Measurements from ENCODE around the gene IARS1. TPM values are rescaled to one million over a fixed set of nuclear protein-coding genes. Genes with fewer than 3 reads are reported as not detected.

IARS1 gene
- total RNA-seq, 4 donors from 2014 or later = 56.6 to 78.8 (median 75.0) TPM

- WGBS, 2 donors (ENCODE audit: low coverage in 1 of 2) = 51 to 74% methylated on average over 2 to 3 of the region's 3 CpGs
- no peak overlapping the region for H3K4me3 ChIP-seq
- H3K27me3 ChIP-seq = no peaks in the 10 kb centered on the region
- H3K36me3 ChIP-seq = peaks cover 0 to 13% of the 10 kb centered on the region in 2 donors
- no peak for ATAC-seq
- H3K4me1 ChIP-seq = peaks cover 0 to 6% (median 0%) of the 10 kb centered on the region in 3 donors
- peak overlapping the region in 1 of 4 donors; percentile 18 for H3K27ac ChIP-seq
- no peak for TF ChIP-seq POLR2A (IDR thresholded peaks at IDR 0.05)
- TF ChIP-seq, protein P1, sequence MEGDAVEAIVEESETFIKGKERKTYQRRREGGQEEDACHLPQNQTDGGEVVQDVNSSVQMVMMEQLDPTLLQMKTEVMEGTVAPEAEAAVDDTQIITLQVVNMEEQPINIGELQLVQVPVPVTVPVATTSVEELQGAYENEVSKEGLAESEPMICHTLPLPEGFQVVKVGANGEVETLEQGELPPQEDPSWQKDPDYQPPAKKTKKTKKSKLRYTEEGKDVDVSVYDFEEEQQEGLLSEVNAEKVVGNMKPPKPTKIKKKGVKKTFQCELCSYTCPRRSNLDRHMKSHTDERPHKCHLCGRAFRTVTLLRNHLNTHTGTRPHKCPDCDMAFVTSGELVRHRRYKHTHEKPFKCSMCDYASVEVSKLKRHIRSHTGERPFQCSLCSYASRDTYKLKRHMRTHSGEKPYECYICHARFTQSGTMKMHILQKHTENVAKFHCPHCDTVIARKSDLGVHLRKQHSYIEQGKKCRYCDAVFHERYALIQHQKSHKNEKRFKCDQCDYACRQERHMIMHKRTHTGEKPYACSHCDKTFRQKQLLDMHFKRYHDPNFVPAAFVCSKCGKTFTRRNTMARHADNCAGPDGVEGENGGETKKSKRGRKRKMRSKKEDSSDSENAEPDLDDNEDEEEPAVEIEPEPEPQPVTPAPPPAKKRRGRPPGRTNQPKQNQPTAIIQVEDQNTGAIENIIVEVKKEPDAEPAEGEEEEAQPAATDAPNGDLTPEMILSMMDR (IDR thresholded peaks at IDR 0.05) = no peak
- TF ChIP-seq EP300 (IDR thresholded peaks at IDR 0.05) = no peak
- TF ChIP-seq POLR2AphosphoS5 (IDR thresholded peaks at IDR 0.05) = no peak
- no peaks in the 10 kb centered on the region for H3K9me3 ChIP-seq
Measured at GRCh38 chr9:92332577-92333281, 39.2 kb upstream of the IARS1 start.

GRCh38 chr9:92328225-92328624, 34.7 kb upstream of the IARS1 start:
- no peak for TF ChIP-seq EP300 (IDR thresholded peaks at IDR 0.05)
- no peak for TF ChIP-seq POLR2A (IDR thresholded peaks at IDR 0.05)
- TF ChIP-seq, protein P1 (IDR thresholded peaks at IDR 0.05) = no peak
- no peak for TF ChIP-seq POLR2AphosphoS5 (IDR thresholded peaks at IDR 0.05)
- 18 to 23% methylated on average over 2 of the region's 2 CpGs for WGBS, 2 donors (ENCODE audit: low coverage in 1 of 2)
- H3K4me3 ChIP-seq = no peak overlapping the region
- H3K4me1 ChIP-seq = peaks cover 0 to 37% (median 17%) of the 10 kb centered on the region in 3 donors
- ATAC-seq = no peak
- no peak overlapping the region for H3K27ac ChIP-seq
- no peaks in the 10 kb centered on the region for H3K9me3 ChIP-seq
- no peaks in the 10 kb centered on the region for H3K27me3 ChIP-seq
- peaks cover 0 to 5% of the 10 kb centered on the region in 2 donors for H3K36me3 ChIP-seq

- H3K36me3 ChIP-seq = peaks cover 0 to 11% of the 10 kb centered on the region in 2 donors
- H3K27ac ChIP-seq = no peak overlapping the region
- no peak overlapping the region for H3K4me3 ChIP-seq
- H3K4me1 ChIP-seq = peaks cover 0 to 38% (median 17%) of the 10 kb centered on the region in 3 donors
- no peaks in the 10 kb centered on the region for H3K9me3 ChIP-seq
- WGBS, 2 donors (ENCODE audit: low coverage in 1 of 2) = 63 to 64% methylated on average over 2 of the region's 2 CpGs
- H3K27me3 ChIP-seq = no peaks in the 10 kb centered on the region
- ATAC-seq = no peak
- TF ChIP-seq EP300 (IDR thresholded peaks at IDR 0.05) (no peak), POLR2A (IDR thresholded peaks at IDR 0.05) (no peak), POLR2AphosphoS5 (IDR thresholded peaks at IDR 0.05) (no peak)
- TF ChIP-seq, protein P1 (IDR thresholded peaks at IDR 0.05) = no peak
Measured at GRCh38 chr9:92327283-92327850, 33.9 kb upstream of the IARS1 start.

DNA sequence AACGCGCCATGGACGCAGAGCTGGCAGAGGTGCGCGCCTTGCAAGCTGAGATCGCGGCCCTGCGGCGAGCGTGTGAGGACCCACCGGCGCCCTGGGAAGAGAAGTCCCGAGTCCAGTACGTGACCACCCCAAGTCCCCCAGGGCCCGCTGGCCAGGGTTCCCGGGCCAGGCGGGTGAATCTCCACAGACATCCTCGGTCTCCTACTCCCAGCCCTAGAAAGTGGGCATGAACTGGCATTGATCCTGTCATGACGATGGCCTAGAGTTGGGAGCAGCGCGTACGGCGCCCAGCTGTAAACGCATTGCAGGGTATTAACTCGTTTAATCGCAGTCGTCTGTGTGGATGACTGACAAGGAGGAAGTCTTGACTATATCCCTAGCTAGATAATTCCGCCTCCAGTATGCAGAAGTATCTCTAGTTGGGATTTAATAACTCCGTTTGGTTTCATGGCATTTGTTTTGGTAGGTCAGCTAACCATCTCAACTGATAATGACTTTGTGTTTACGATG, 32.5 kb upstream of the IARS1 start:
- Histone ChIP-seq H3K4me1 (peaks cover 0 to 42% (median 17%) of the 10 kb centered on the region in 3 donors), H3K27me3 (no peaks in the 10 kb centered on the region), H3K36me3 (peaks cover 0 to 22% of the 10 kb centered on the region in 2 donors), H3K9me3 (no peaks in the 10 kb centered on the region), H3K27ac (peak overlapping the region; percentile 89 to 99 (median 96)), H3K4me3 (peak overlapping the region; percentile 72 to 88)
- no peak for ATAC-seq
- TF ChIP-seq, protein P1 (IDR thresholded peaks at IDR 0.05) = peak in 1 of 4 experiments; percentile 7
- no peak for TF ChIP-seq POLR2A (IDR thresholded peaks at IDR 0.05)
- 2 to 15% methylated on average over 4 to 7 of the region's 30 CpGs for WGBS, 2 donors (ENCODE audit: low coverage in 1 of 2)
